ENCODE data around the gene SULF2.

The SULF2 gene

DNA sequence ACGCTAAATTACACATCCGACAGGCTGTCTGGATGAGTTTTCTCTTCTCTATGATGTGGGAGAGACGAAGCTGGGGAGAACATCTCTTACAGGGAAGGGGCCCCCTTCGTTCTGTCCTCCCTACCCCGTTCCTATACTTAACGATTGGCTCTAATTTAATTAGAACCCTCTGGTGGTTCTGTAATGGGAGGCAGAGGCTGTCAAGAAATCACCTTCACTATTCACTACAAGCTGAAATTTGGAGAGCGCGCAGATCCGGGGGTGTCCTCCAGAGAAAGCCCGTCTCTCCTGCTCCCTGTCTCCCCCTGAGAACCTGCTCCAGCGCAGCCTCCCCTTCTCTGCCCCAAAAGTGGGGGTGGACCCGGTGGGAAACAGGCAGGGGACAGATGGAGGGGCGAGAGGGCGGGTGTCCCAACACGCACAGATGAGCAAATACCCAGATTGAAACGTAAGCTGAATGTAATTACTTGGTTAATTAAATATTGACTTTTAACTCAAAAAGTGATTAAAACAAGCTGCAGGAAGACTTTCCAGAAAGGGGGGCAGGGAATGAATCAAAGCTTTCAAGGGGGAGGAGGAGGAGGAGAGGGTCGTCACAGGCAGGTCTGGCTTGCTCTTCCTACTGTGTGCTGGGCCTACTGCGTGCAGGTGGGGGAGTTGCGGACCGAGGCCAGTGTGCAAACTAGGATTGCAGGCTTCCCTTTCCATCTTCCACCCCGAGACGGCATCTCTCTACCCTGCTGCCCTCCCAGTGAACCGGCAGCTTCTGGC is 1.3 kb downstream of the SULF2 start:
- DNase-seq (ENCODE audit: low read depth), result no peak

DNA sequence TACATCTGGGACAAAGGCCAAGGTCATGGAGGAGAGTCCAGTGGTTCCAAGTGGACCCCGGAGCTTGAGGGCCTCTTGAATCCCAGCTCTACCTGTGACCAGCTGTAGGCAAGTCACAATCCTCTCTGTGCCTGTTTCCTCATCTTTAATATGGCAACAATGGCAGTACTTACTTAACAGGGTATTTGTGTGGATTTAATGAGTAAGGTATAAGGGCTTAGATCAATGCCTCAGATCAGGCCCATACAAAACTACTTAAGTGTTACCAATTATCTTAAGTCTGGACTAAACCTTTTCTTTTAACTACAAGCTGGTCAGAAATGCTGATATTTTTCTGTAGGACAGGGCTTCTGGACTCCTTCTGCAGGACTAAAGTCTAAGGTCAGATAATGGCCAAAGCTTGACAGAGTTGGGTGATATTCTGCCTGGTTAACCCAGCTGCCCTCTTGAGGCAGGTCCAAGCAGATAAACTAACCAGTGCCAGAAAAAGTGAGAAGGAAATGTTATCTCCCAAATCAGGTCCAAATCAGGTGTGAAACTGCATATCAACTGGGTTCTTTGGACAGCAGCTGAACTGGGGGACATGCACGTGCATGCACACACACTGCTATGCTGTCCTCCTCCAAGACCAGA is 2.2 kb downstream of the SULF2 start:
- DNase-seq (ENCODE audit: low read depth), result no peak

DNA sequence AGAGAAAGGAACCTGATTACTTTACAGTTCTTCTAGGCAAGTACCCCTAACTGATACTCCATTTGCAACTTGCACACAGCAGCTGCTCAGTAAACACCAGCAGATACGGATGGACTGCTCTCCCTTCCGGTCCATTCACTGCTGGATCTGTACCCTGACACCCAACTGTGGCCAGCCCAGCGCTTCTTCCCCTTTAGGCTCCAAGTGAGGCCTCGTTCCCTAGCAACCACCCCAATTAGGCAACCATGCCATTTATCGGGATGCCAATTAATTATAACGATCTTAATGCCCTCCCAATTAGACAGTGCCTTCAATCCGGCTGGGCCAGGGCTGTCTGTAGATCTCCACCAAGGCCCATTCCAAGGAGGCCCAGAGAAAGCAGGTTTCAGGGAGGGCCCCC is 3.2 kb downstream of the SULF2 start:
- no peak for DNase-seq (ENCODE audit: low read depth)

GRCh38 chr20:47781632-47782031 is 3.6 kb downstream of the SULF2 start:
- no peak for DNase-seq (ENCODE audit: low read depth)

- no peak for DNase-seq (ENCODE audit: low read depth)
Measured at GRCh38 chr20:47780720-47781389, 4.4 kb downstream of the SULF2 start.

DNA sequence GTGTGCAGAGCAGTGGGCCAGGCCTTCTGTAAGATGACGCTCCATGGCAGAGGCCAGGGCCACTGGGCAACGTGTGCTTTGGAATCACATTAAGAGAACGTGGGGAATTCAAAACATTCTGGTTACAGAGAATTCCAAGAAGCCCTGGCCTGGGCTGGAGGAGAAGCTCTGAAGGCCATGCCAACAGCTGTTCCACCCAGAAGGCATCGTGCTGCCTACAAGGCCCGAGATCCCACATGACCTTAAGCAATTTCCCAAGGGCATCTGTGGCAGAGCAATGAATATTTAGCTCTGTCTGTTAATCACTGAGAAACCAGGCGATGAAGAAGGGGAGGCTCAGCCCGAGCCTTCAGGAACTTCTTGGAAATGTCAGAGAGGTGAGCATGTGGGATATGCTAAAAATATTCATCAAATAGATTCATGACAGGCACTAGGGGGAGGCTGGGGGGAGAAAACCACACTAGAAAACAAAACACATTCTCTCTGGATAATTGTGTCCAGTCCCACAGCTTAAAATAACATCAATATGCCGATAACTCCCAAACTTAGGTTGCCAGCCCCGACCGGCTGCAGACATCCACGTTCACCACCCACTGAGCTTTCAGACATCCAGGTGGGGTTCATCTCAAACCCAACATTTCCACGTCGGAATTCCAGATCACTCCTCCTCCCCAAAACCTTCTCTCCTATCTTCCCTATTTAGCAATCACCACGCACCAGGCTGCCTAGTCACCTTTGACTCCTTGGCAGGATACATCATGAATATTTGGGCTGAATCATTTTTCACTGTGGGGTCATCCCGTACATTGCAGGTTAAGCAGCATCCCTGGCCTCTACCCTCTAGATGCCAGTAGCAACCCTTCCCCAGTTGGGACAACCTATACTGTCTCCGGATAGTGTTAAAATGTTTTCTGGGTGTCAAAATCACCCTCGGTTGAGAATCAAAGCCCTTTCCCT is 6.6 kb downstream of the SULF2 start:
- no peak for DNase-seq (ENCODE audit: low read depth)

DNA sequence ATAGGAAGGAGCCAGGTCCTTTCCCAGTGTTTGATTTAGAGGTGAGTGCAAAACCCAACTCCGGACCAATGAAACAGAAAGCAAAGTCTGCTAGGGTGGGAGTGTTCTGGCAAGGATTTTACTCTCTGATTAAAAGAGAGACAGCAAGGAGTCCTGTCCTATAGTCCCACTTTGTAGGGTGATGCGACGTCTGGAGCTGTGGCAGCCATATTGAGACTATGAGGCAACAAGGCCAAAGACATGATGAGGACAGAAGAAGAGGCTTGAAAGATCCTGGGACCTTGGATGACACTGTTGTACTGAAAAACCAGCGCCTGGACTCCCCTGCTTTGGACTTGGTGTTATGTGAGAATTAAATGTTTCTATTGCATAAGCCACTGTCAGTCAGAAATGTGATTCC is 8.1 kb downstream of the SULF2 start:
- DNase-seq (ENCODE audit: low read depth), result no peak

DNA sequence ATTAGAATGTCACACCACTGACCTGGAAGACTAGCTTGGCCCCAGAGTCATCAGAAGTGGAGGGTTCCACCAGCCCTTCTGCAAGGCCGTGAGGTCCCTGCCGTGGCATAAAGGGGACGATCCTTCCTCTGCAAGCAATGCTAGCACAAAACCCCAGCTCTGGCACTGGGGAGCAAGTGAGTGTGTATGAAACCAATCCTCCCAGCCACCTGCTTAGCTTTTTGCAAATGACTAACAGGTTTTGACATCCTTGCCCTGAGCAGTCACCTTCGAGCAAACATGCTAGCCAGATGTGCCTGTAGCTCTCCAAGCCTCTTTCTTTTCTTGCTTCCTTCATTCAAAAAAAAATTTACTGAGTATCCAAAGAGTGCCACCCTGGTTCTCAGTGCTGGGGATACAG is 8.6 kb downstream of the SULF2 start:
- no peak for DNase-seq (ENCODE audit: low read depth)

- no peak for DNase-seq (ENCODE audit: low read depth)
Measured at GRCh38 chr20:47775841-47776240, 9.4 kb downstream of the SULF2 start.

- no peak for DNase-seq (ENCODE audit: low read depth)
Measured at GRCh38 chr20:47775039-47775438, 10.2 kb downstream of the SULF2 start.

- no peak for DNase-seq (ENCODE audit: low read depth)
Measured at GRCh38 chr20:47774131-47774777, 11.0 kb downstream of the SULF2 start.

GRCh38 chr20:47773371-47773786 is 11.9 kb downstream of the SULF2 start:
- no peak for DNase-seq (ENCODE audit: low read depth)

- DNase-seq (ENCODE audit: low read depth), result no peak
Measured at GRCh38 chr20:47770935-47771334, 14.3 kb downstream of the SULF2 start.

DNA sequence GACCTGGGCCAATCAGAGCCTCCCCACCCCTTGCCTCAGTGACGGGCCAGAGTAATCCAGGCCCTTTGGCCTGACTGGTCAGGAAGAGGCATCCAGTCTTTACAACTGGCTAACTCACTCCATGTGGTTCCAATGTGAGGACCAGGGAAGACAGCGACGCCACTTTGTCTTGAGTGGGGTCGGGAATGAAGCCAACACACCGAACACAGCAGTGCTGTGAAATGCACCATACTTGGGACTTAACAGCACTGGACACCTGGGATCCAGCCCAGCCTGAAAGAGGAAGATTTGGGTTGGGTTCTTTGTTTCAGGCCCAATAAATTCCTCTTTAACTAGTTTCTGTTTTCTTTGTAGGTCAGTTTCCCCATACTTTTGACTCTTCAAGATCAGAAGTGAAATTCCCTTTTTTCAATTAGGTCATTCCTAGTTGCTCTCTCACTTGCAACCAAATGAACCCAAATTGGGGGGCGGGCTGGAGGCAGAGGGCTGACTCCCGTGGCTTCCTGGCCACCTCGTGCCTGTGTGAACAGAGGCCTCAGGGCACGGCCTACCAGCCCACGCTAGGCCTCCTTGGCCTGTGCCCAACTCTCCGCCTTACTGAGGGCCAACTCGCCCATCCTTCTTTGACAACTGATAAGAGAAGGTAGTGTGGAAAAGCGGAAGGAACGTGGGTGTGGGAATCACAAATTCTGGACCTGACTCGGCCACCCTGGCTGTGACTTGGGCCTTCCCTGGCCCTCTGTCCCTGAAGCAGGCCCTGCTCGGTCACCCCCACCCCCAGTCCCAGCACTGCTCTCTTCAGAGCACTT is 17.1 kb downstream of the SULF2 start:
- DNase-seq (ENCODE audit: low read depth), result no peak

GRCh38 chr20:47765691-47766594 is 19.3 kb downstream of the SULF2 start:
- DNase-seq (ENCODE audit: low read depth), result no peak

- no peak for DNase-seq (ENCODE audit: low read depth)
Measured at GRCh38 chr20:47765271-47765670, 20.0 kb downstream of the SULF2 start.

DNA sequence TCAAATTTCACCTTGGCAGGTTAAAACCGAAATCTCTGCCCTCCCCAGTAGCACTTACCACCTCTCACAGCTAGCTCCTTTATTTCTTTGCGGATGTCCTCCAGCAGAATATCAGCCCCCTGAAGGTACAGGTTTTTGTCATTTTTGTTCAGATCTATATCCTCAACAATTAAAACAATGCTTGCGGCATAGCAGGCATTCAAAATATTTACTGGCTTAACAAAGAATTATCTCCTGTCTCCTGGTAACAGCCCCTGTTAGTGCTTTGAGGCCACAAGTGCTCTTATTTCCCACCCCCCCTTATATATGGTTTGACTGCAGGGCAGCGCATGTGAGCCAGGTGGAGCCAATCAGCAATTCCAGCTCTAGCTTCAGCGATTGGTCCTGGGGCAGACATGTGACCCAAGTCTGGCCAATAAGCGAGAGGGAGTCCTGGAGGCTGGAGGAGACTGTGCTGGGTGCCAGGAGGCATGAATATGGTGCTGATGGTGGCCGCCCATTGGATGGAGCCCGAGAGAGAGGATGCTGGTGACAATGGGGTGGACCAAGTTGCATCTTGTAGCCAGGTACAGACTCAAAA is 21.0 kb downstream of the SULF2 start:
- DNase-seq (ENCODE audit: low read depth), result no peak

DNA sequence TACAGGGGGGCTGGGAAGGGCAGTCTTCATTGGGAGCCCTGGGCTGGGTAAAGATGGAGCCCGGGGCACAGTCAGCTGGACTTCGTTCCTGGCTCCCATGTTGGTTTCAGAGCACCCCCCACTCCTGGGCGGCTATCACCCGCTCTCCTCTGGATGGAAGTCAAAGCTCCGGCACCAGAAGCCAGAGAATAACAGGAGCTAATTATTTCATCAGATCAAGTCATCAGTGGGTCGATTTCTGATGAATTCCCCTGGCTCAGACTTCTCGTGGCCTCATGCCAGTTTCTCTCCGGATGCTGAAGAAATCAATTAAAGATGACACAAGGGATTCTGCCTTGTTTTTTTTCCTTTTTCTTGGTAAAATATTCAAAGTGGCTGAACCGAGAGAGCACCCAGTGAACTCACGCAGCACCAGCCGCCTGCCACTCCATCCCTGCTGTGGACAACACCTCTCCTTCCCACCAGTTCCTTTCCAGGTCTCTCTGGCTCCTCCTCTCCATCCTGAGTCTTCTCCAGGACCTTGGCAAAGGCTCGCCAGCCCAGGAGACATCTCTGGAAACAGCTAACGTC is 22.5 kb downstream of the SULF2 start:
- no peak for DNase-seq (ENCODE audit: low read depth)

DNA sequence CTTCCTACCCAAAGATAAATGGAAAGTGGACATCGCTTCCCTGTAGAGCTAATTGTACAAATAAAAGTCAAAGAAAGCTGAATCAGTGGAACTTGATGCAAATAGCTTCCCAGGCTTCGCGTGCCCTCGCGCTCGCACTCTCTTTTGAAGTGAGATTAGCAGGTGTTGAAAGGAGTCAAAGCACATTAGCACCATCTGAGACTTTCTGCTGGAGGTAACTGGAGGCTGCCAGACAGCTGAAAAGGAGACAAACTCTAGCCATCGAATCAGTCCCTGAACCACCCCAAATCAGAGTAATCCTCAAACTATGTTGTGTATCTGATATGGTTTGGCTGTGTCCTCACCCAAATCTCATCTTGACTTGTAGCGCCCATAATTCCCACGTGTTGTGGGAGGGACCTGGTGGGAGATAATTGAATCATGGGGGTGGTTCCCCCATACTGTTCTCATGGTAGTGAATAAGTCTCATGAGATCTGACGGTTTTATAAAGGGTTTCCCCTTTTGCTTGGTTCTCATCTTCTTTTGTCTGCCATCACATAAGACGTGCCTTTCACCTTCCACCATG is 23.7 kb downstream of the SULF2 start:
- DNase-seq (ENCODE audit: low read depth), result no peak

Measured in stimulated activated CD8-positive, alpha-beta memory T cell treated with anti-CD3 and anti-CD28 coated beads, Interleukin-4, amount 100 ng/mL, for 24 hours (primary cell).